ENCODE measurements around the gene ZKSCAN7. TPM values are rescaled to one million over a fixed set of nuclear protein-coding genes. Genes with fewer than 3 reads are reported as not detected.

ZKSCAN7 gene
- 3.5 and 5.7 TPM in 2 replicates for total RNA-seq

GRCh38 chr3:44554626-44555592 is at the start of gene ZKSCAN7:
Gene ZKSCAN7, plus strand, starts transcription at chr3:44555193. Its CDS starts 1,855 bp downstream, at chr3:44557048.
- no peak for DNase-seq (ENCODE audit: low read depth)
- H3K4me3 ChIP-seq (ENCODE audit: low read depth, low read length), result peak within 1 kb of the TSS; percentile 71
- TF ChIP-seq, protein P1, sequence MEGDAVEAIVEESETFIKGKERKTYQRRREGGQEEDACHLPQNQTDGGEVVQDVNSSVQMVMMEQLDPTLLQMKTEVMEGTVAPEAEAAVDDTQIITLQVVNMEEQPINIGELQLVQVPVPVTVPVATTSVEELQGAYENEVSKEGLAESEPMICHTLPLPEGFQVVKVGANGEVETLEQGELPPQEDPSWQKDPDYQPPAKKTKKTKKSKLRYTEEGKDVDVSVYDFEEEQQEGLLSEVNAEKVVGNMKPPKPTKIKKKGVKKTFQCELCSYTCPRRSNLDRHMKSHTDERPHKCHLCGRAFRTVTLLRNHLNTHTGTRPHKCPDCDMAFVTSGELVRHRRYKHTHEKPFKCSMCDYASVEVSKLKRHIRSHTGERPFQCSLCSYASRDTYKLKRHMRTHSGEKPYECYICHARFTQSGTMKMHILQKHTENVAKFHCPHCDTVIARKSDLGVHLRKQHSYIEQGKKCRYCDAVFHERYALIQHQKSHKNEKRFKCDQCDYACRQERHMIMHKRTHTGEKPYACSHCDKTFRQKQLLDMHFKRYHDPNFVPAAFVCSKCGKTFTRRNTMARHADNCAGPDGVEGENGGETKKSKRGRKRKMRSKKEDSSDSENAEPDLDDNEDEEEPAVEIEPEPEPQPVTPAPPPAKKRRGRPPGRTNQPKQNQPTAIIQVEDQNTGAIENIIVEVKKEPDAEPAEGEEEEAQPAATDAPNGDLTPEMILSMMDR (conservative IDR thresholded peaks at IDR 0.05; ENCODE audit: low read depth, low read length), result no peak

DNA sequence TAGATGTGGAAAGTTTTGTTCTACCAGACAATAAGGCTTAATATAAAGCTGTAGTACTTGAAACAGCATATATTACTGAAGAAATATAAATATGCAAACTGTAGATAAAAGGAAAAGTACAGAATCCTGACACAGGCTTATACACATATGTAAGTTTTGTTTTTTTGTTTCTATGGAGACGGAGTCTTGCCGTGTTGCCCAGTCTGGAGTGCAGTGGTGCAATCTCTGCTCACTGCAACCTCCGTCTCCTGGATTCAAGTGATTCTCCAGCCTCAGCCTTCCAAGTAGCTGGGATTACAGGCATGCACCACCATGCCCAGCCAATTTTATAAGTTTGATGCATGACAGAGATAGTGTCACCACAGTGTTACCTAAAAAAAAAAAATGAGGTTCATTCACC is 48.4 kb upstream of the ZKSCAN7 start:
- no peak overlapping the region for H3K4me3 ChIP-seq (ENCODE audit: low read depth, low read length)
- DNase-seq (ENCODE audit: low read depth), result no peak
- TF ChIP-seq, protein P1 (conservative IDR thresholded peaks at IDR 0.05; ENCODE audit: low read depth, low read length), result no peak

DNA sequence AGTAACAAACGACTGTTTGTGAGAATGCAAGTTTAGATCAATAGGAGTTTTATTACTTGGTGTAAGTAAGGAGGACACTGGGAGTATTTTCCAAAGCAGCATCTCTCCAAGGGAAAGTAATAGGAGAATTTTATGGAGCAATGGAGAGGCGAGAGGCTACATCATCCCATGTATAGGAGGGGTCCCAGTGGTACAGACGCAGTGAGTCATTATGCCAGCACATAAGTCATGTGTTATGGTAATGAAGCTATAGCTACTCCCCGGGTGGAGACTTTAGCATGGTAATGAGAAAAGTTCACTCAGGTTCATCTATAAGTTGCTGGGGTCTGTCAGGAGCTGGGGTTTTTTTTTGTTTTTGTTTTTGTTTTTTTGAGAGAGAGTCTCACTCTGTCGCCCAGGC is 48.0 kb upstream of the ZKSCAN7 start:
- TF ChIP-seq, protein P1 (conservative IDR thresholded peaks at IDR 0.05; ENCODE audit: low read depth, low read length), result no peak
- H3K4me3 ChIP-seq (ENCODE audit: low read depth, low read length), result no peak overlapping the region
- no peak for DNase-seq (ENCODE audit: low read depth)

DNA sequence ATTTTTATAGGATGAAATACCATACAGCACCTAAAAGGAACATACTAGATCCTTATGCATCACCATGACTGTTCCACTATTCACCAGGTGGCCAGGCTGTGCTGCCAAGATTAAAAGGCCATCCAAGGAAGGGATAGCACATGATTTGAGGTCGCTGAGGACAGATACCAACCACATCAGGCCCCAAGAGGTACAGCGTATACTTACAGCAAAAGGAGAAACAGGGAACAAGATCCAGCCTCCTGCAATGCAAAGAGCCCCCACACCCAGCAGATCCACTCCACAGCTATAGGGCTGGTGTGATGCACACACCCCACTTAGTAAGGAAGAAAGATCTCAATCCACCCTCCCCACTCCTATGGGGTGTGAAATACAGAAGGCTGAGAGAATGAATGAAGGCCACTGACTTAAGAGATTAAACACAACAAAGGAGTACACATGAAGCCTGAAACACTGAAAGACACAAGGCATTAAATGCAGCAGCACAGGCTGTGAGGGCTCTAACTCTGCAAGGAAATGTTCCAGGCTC is 45.5 kb upstream of the ZKSCAN7 start:
- H3K4me3 ChIP-seq (ENCODE audit: low read depth, low read length), result peak overlapping the region; percentile 87
- TF ChIP-seq, protein P1 (conservative IDR thresholded peaks at IDR 0.05; ENCODE audit: low read depth, low read length), result no peak
- DNase-seq (ENCODE audit: low read depth), result no peak

DNA sequence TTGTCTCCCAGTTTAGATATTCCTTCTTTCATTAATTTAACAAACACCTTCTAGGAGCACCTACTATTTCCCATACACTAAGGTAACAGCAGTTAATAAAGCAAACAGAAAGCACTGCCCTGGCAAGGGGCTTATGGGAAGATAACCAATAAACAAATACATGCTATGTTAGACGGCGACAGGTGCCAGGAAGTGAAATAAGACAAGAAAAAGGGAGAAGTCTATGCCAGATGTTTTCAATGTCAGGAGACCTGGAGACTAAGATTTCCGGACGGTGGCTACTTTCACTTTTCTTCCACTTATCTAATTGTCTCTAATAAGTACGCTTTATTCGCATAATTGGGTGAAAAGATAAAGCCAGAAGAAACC is 45.0 kb upstream of the ZKSCAN7 start:
- no peak for DNase-seq (ENCODE audit: low read depth)
- TF ChIP-seq, protein P1 (conservative IDR thresholded peaks at IDR 0.05; ENCODE audit: low read depth, low read length), result no peak
- H3K4me3 ChIP-seq (ENCODE audit: low read depth, low read length), result peak overlapping the region; percentile 87

GRCh38 chr3:44511238-44511566 is 43.8 kb upstream of the ZKSCAN7 start:
- TF ChIP-seq, protein P1 (conservative IDR thresholded peaks at IDR 0.05; ENCODE audit: low read depth, low read length), result no peak
- H3K4me3 ChIP-seq (ENCODE audit: low read depth, low read length), result peak overlapping the region; percentile 87
- no peak for DNase-seq (ENCODE audit: low read depth)

Measured in epithelial cell of proximal tubule (primary cell).